Astrocyte of the hippocampus (primary cell): ENCODE results near the gene COL4A1.

ENCODE experiments used
- DNase-seq: peaks from one replicate; pipeline ENCODE4 v3.0.0; 2011; ENCODE audit warnings: low read depth, low spot score

Gene COL4A1

DNA sequence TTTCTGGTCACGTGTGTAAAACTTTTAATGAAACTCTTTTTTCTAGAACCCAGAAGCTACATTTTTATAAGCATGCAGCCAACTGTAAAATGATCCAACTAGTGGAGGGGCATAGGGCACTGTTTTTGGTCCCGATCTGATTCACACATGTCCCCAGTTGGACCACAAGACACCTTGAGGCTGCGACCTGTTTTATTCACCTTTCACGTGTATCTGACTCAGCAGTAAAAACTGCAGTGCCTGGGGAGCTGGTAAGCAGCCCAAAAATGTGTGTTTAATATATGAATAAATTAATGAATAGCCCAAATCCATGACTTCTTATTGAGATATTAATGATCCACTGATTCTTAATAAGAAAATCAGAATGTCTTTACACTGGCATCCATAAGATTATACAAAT, 140.4 kb downstream of the COL4A1 start:
- no peak for DNase-seq

DNA sequence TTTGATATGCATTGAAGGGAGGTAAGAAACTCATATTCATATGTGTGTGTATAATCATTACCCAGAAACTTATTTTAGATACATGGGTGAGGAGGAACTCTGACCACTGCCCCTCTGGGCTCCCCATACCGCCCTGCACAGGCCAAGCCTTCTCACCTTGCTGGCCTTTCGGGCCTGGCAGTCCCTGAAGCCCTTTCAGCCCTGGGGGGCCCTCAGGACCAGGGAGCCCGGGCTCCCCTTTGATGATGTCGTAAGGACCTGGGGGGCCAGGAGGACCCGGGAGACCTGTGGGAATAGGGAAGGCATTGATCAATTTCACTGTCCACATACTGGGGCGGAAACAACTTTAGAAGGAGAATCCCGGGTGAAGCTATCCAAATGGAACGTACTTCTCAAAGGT, 142.3 kb downstream of the COL4A1 start:
- no peak for DNase-seq

DNA sequence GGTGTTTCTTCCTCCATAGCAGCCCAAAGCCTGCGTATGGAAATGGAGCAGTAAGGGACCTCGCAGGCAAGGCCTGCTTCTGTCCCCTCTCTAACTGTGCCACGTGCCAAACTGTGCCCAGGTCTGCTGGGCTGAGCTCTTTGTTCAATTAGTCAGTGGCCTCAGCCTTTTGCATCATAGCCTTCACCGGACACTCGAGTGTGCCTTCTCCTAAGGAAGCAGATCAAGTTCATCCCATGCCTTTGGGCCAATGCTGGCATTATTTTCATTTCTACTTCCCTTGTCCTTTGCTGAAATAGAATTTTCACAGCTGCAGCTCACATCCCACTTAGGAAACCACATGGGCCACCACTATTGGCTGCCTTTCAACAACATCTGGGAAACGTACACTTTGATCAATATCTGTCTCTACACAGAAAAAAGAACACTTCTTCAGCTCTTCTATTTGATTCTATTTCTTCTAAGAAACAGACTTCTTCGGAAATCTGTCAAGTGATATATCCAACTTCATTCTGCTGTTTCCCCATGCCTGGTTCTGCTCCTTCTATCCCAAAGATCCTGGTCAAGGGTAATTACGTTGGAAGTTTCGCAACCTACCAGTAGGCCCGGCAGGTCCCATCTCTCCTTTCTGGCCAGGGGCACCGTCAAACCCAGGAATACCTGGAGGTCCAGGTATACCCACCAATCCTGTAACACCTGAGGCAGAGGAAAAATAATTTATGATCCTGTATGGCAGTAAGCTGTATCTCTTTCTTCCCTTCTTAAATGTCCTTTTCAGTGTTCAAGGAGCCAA, 143.9 kb downstream of the COL4A1 start:
- no peak for DNase-seq

- DNase-seq, result no peak
Observed at GRCh38 chr13:110162053-110162452, 144.9 kb downstream of the COL4A1 start.

GRCh38 chr13:110161112-110161882, 145.7 kb downstream of the COL4A1 start:
- DNase-seq, result no peak

DNA sequence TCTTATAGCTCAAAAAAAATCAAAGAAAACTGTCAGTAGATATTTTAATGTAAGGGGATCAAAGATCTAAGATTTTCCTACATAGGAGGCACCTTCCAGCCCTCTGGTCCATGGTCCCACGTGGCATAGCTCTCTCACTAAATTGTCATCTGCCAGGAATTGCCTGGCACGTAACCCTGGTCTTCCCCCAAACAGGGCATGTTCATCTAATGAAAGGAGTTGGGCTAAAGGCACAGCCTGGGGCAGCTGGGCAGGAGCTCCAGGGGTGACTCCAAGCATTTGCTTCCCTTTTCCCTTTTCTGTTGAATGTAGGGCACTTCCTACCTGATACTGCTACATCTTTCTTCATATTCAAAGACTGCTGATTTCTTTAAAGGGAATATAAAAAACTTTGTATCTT, 148.7 kb downstream of the COL4A1 start:
- DNase-seq, result no peak

GRCh38 chr13:110157718-110158117, 149.2 kb downstream of the COL4A1 start:
- DNase-seq, result no peak

DNA sequence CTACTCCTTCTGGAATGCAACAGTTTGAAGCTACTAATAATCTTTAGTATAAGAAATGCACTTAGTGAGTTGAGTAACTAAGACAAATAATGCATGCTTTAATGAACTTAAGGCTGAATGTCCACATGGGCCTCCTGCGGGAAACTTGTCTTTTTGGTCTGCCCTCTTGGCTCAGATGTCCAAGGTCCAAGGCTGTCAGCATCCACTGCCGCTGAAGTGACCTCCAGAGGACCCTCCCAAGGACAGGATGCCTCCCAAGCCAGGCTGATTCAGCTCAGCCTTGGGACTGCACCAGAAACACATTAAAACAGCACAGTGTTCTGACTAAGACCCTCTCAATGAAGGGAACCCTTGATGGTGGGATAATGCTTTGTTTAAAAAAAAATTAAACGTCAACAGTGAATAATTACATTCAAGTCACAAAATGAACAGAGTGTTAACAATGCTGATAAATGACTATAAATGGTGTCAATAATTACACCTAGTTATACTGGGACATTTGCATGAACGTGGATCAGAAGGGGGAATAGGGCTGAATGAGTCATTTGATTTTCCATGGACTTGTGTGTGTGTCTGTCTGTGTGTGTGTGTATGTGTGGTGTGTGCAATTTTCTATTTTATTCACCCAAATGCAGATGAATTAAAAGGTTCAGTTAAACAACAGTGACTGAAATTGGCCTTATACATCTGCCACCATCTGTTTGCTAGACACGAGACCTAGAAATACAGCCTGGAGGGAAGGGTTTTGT, 150.5 kb downstream of the COL4A1 start:
- DNase-seq, result peak; percentile 68

- DNase-seq, result no peak
Observed at GRCh38 chr13:110155072-110155471, 151.9 kb downstream of the COL4A1 start.

DNA sequence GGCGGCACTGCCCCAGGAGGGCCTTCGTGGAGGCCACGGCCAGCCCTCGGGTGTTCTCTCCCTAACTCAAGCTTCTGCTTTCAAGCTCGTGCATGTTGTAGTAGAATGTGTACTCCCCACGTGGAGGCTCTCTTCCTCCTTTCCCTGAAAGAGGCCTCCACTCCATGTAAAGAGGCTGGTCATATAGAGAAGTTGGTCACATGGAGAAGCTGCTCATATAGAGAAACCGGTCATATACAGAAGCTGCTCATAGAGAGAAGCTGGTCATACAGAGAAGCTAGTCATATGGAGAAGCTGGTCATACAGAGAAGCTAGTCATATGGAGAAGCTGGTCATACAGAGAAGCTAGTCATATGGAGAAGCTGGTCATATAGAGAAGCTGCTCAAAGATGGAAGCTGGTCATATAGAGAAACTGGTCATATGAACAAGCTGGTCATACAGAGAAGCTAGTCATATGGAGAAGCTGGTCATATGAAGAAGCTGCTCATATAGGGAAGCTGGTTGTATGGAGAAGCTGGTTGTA, 152.5 kb downstream of the COL4A1 start:
- DNase-seq, result no peak

- no peak for DNase-seq
Observed at GRCh38 chr13:110152351-110152750, 154.6 kb downstream of the COL4A1 start.

DNA sequence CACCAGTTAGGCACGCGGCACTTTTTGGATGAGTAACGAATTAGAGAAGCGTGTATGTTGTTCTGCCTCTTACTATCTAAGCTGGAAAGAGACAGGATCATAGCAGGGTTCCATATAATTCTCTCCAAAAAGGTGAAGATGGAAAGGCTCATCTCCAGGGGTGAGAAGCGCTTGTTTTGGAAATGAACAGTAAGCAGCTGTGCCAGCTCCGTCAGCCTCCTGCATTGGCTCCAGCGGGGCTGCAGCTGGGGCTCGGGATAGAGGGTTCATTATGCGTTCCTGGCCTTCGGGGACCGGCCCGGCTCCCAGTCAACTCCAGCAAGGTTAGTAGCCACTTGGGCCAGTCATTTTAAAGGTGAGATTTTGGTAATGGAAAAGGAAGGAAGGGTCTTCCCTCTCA, 155.5 kb downstream of the COL4A1 start:
- no peak for DNase-seq

- no peak for DNase-seq
Observed at GRCh38 chr13:110150384-110151101, 156.4 kb downstream of the COL4A1 start.

- peak; percentile 55 for DNase-seq
Observed at GRCh38 chr13:110149036-110149435, 157.9 kb downstream of the COL4A1 start.

GRCh38 chr13:110140099-110140498, 166.9 kb downstream of the COL4A1 start:
- DNase-seq, result no peak

- no peak for DNase-seq
Observed at GRCh38 chr13:110138700-110139036, 168.3 kb downstream of the COL4A1 start.

DNA sequence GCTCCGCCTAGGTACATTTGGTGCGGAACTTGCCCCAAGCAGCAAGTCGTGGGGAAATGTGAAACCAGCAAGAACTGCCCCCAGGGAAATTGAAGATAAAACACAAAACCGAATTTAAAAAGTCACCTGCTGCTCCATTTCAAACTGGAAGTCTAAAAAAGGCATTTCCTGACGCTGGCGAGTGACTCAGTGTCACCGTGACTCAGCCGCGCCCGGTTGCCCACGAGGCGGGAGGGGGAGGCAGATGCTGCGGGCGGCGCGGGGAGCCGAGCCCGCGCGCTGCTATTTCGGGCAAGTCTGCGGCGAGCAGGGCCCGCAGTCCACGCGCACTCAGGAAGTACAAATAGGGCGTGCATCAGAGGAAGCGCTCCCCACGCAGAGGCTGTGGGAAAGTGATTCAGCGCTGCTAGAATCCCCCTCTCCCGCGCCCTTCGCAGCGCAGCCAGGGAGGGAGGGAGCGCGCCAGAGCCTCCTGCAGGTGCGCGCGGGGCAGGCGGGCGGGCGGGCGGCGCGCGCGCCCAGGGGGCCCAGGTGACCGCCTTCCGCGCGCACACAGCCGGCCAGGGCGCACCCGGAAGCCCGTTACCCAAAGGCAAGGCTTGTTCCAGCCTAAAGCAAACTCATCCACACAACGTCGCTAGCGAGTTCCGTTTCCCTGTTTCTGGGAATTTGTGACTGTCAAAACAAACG, 168.8 kb downstream of the COL4A1 start:
- peak; percentile 92 for DNase-seq

DNA sequence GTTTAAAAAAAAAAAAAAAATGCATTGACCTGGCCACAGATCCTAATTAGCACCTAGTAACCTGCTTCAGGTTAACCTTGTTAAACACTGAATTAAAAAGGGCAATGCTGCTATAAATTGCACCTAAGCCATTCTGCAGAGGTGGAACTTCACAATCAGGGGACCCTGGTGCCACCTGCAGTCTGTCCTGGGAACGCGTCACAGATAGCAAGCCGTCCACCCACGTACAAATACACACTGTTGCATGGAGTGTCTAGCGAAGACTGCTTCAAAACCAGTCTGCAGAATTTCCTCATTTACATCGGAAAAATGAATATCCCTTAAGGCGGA, 169.3 kb downstream of the COL4A1 start:
- DNase-seq, result no peak

DNA sequence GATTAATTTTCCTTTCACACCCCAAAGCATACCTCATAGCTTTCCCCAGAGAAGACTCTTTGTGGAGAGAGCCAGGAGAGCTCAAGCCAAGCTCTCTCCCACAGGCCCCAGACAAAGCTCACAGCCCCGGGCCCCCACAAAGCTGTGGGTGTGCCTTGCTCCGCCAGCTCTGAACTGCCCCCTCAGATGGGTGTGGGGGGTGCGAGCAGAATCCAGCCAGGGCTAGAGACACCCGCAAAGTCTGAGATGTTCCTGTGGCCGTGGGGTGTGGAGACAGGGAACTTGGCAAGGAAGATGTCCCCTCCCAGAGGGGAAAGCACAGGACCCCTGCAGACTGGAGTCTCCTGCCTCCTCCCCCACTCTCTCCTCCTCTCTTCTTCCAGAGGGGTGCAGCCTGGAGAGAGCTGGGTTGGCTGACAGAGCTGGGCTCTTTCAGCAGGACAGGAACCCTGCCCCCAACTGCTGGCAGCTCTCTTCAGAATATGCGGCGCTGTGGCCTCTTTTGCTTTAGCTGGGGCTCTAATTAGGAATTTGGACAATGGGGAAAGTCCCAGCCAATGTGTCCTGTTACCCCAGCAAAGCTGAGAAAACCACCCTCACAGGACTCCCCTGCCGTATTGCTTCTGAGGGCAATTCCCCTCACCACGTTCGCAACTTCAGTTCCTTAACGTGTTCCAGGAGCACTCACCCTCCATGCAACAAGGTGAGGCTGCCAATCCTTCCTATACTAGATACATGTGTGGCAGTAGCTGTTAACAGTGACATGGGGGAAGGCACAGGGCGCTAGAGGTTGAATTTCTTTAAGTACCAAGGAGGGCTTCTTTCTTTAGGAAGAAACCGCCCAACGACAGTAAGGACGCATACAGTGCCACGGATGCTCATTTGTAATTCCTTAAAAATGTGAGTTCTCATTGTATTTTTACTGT, 170.0 kb downstream of the COL4A1 start:
- peak; percentile 77 for DNase-seq

DNA sequence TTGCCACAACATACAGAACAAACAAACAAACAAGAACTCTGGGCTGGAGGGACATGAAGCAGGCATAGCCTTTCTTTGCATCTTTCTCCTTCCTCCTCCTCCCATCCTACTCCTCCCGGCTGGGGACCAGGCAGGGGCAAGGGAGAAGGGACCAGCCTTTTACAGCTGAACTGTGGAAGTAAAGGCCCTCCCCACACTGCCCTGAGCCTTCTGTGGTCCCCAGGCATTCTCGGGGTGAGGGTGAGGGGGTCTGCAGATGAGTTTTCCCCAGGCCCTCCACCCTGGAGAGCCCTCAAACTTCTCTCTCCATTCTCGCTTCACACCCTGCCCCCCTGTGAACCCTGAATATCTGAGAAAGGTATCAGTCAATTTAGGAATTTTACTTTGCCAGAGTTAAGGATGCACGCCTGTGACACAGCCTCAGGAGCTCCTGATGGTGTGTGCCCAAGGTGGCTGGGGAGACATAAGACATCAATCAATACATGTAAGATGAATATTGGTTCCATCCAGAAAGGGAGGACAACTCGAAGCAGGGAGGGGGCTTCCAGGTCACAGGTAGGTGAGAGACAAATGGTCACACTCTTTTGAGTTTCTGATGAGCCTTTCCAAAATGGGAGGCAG, 170.9 kb downstream of the COL4A1 start:
- no peak for DNase-seq
